Psoas muscle (tissue), 8 donors: ENCODE measurements around the gene KLHDC10. TPM values are rescaled to one million over a fixed set of nuclear protein-coding genes. Genes with fewer than 3 reads are reported as not detected.

ENCODE experiments used
- ATAC-seq, 4 donors: fragments of 200-7000 bp; cut with Tn5 transposase; one replicate each; pipeline ENCODE4 v1.9.1; 2020; ENCODE audit warnings: moderate library complexity in 3 of 4, mild to moderate bottlenecking in 2 of 4
- DNase-seq, 2 donors: peaks; one replicate each; pipeline ENCODE4 v3.0.0-alpha.2; 2020
- H3K27ac ChIP-seq: fragments of 200-600 bp; one replicate; pipeline ENCODE4 v1.8.0; 2022
- H3K27me3 ChIP-seq, 3 donors: fragments of 200-600 bp in 1 of 3; one replicate each; pipeline versions ENCODE4 v1.6.1 to v1.8.0; 2013 to 2022; ENCODE audit warnings: low read length in 2 of 3, mild to moderate bottlenecking in 2 of 3, moderate library complexity in 1 of 3; ENCODE audit not compliant: insufficient read depth in 3 of 3
- H3K36me3 ChIP-seq, 2 donors: fragments of 200-600 bp in 1 of 2; one replicate each; pipeline versions ENCODE4 v1.6.1 to v1.8.0; 2013 to 2022; ENCODE audit warnings: low read depth in 1 of 2, mild to moderate bottlenecking in 1 of 2, moderate library complexity in 1 of 2; ENCODE audit not compliant: insufficient read depth in 1 of 2
- H3K4me1 ChIP-seq: fragments of 200-600 bp; one replicate; pipeline ENCODE4 v1.8.0; 2022
- H3K4me3 ChIP-seq: fragments of 200-600 bp; one replicate; pipeline ENCODE4 v1.8.0; 2022; ENCODE audit warnings: mild to moderate bottlenecking
- H3K9me3 ChIP-seq: fragments of 200-600 bp; one replicate; pipeline ENCODE4 v1.8.0; 2022
- WGBS, 3 donors: extraction: QIAGEN DNeasy Blood & Tissue Kit; methylation state at CpG; one replicate each; pipeline versions ENCODE4 v1.1.6 to v1.1.7; 2013; 5-methylcytosine and 5-hydroxymethylcytosine counted together
- intact Hi-C, 2 donors: fragments of 100-400 bp; cut with DNase I; formaldehyde crosslinking; loops; one replicate each; pipeline versions ENCODE4 v1.11.0 to v1.14.2; 2022
- polyA plus RNA-seq, 3 donors: library from polyadenylated mRNA; stranded (reverse); fragments of 200-250 nt; gene quantifications; one replicate each; pipeline ENCODE4 v1.2.3, GENCODE V29; 2013
- total RNA-seq, 4 donors: library from RNA; stranded (reverse); fragmentation: NEBNext Ultra II Directional in 2 of 4; extraction: Animal tissue kit (Norgen Biotek cat#: 25700) in 2 of 4; gene quantifications; one replicate each; pipeline versions ENCODE4 v1.2.1 to v1.2.4, GENCODE V29; 2021 to 2023
- TF ChIP-seq, protein P1 (sequence below): fragments of 200-600 bp; IDR thresholded peaks from one replicate; pipeline ENCODE4 v1.8.0; 2022; ENCODE audit warnings: antibody characterized with exemption
- donor health status: healthy with polysubstance abuse.
- donor health status: DM: no; HTN: no; CAD: no; lungs with moderate emphysema.
- donor health status: Bipolar disorder and iron deficiency.
- donor health status: healthy.
- donor health status: DM: yes; HTN: yes; CAD: no.
- donor health status: DM: no; HTN: no; CAD: no.
- donor health status: DM: no; HTN: no; CAD: no.
- donor health status: DM: yes; HTN: yes; CAD: no.

KLHDC10 gene
- total and polyA plus RNA-seq, 7 donors: 17.6 to 49.6 (median 33.8) TPM

DNA sequence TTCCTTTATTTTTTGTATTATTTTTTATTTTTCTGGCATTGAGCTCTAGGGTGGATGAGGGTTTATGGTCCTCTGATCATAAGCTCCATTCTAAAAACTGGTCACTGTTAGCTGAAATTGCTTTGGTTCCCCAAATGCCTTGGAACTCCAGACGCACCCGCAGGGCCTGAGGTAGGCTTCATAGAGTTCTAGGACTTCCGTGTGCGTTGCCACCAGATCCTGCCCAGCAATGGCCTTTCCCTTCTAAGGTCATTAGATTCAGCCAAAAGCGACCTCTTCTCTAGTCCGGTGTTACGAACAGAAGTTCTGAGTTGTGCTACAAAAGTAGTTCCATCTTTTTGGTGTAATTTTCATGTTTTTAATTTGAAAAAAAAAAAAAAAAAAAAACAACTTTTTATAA is 64.4 kb downstream of the KLHDC10 start:
- no peak for ATAC-seq
- Histone ChIP-seq H3K27me3 (no peaks in the 10 kb centered on the region), H3K9me3 (no peaks in the 10 kb centered on the region), H3K4me1 (no peaks in the 10 kb centered on the region), H3K27ac (no peak overlapping the region), H3K36me3 (peaks cover 0 to 77% of the 10 kb centered on the region in 2 donors), H3K4me3 (no peak overlapping the region)
- TF ChIP-seq, protein P1, sequence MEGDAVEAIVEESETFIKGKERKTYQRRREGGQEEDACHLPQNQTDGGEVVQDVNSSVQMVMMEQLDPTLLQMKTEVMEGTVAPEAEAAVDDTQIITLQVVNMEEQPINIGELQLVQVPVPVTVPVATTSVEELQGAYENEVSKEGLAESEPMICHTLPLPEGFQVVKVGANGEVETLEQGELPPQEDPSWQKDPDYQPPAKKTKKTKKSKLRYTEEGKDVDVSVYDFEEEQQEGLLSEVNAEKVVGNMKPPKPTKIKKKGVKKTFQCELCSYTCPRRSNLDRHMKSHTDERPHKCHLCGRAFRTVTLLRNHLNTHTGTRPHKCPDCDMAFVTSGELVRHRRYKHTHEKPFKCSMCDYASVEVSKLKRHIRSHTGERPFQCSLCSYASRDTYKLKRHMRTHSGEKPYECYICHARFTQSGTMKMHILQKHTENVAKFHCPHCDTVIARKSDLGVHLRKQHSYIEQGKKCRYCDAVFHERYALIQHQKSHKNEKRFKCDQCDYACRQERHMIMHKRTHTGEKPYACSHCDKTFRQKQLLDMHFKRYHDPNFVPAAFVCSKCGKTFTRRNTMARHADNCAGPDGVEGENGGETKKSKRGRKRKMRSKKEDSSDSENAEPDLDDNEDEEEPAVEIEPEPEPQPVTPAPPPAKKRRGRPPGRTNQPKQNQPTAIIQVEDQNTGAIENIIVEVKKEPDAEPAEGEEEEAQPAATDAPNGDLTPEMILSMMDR: no peak
- WGBS, 3 donors: 94 to 97% (median 97%) methylated on average over 7 of the region's 7 CpGs
- intact Hi-C loops: no loop called here
- DNase-seq: no peak

DNA sequence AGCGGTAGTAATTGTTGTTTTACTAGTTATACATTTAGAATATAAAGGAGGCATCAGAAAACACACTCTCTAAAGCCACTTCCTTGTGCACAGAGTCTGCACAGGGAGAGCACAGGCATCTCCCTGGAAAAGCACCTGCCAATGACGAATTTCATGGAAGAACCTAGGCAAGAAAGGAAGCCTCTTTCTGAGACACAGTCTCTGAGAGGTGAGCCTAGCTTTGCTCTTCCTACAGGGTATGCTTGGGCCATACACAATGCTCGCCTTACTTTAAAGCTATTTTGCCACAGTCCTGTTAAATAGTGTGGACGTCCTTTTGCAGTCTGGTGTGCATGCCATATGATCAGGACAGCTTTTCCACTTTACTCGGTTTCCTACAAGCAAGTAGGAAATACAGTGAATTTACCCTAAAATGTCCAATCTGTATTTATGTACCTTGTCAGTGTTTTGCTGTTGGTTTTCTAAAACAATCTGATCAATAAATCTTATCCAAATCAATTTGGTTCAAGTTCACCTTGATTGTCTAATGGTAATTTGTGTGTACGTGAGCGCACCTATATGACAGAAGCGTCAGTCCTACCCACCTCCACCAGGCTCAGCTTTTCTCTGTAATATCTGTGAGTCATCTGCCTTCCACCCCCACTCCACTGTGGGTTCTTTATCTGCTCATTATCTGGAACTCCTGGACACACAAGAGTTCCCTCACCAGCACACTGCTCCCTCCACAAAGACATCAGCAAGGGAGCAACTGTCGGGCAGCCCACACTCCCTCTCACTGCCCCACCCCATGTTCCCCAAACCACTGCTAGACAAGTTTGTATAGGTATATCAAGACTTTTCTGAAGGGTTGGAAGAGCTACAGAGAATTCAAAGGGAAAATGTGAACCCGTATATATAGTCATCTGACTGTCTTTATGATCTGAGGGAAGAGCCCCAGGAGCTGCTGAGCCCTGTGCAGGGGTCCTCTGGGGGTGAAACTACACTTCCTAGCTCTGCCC is 65.2 kb downstream of the KLHDC10 start:
- H3K36me3 ChIP-seq: peaks cover 0 to 69% of the 10 kb centered on the region in 2 donors
- intact Hi-C loops: no loop called here
- no peak for DNase-seq
- no peak overlapping the region for H3K4me3 ChIP-seq
- no peaks in the 10 kb centered on the region for H3K4me1 ChIP-seq
- ATAC-seq: no peak
- H3K27me3 ChIP-seq: no peaks in the 10 kb centered on the region
- no peak overlapping the region for H3K27ac ChIP-seq
- 94 to 95% (median 95%) methylated on average over 10 of the region's 10 CpGs for WGBS, 3 donors
- TF ChIP-seq, protein P1: no peak
- no peaks in the 10 kb centered on the region for H3K9me3 ChIP-seq

DNA sequence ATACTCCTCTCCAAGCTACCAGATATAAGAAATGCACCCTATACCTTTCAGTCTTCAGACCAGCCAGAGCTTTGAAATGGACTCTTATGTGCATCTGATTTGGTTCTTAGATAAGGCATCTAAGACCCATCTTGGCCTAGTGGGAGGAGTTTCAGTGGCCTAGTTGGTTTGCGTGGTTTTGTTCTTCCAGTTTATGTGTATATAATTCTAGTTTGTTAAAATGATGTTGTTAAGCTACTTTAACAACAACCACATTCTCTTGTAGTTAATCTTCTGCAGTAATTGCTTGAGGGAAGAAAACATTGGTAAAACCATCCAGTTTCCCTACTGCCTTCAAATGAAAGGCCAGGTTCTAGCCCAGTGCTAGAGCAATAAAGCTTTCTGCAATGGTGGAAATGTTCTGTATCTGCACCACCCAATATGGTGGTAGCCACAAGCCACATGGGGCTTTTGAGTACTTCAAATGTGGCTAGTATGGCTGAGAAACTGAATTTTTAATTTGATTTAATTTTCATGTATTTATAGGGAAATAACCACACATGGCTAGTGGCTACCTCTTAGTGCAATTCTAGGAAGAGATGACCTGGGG is 66.3 kb downstream of the KLHDC10 start:
- Histone ChIP-seq H3K36me3 (peaks cover 0 to 58% of the 10 kb centered on the region in 2 donors), H3K27me3 (no peaks in the 10 kb centered on the region), H3K9me3 (no peaks in the 10 kb centered on the region), H3K27ac (no peak overlapping the region), H3K4me1 (no peaks in the 10 kb centered on the region), H3K4me3 (no peak overlapping the region)
- intact Hi-C loops: no loop called here
- TF ChIP-seq, protein P1: no peak
- no peak for DNase-seq
- WGBS, 3 donors: 93 to 100% (median 99%) methylated on average over 1 of the region's 1 CpG
- no peak for ATAC-seq

DNA sequence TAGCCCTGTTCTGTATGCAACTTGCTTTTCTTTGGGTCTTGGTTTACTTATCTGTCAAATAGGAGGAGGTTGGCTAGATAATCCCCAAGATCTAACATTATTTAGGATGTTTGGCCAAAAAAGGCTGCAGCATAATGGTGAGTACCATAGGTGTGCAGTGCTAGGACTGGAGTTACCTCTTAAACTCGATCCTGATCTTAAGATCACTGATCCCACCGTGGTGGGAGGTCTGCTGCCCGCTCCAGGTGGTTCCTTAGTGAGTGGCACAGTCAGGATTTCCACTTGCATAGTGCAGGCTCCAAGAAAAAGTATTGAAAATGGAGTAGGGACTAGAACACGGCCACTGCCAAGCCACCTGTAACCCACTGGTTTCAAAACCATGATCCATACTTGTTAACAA is 66.9 kb downstream of the KLHDC10 start:
- intact Hi-C loops: no loop called here
- Histone ChIP-seq H3K9me3 (no peaks in the 10 kb centered on the region), H3K4me3 (no peak overlapping the region), H3K27me3 (no peaks in the 10 kb centered on the region), H3K4me1 (no peaks in the 10 kb centered on the region), H3K27ac (no peak overlapping the region), H3K36me3 (peaks cover 0 to 53% of the 10 kb centered on the region in 2 donors)
- DNase-seq (no peak), ATAC-seq (no peak)
- WGBS, 3 donors: 97 to 98% (median 98%) methylated on average over 4 of the region's 4 CpGs
- TF ChIP-seq, protein P1: no peak
